Activated naive CD8-positive, alpha-beta T cell treated with anti-CD3 and anti-CD28 coated beads for 36 hours (primary cell): ENCODE results near the gene TMEM72. TPM values are rescaled to one million over a fixed set of nuclear protein-coding genes. Genes with fewer than 3 reads are reported as not detected.

Experiments used
- DNase-seq: peaks from one replicate; pipeline ENCODE4 v3.0.0; 2021
- H3K27ac Mint-ChIP-seq: one replicate; pipeline ENCODE4 v1.8.0; 2022; ENCODE audit warnings: mild to moderate bottlenecking, moderate library complexity, mixed read lengths
- H3K27me3 Mint-ChIP-seq: one replicate; pipeline ENCODE4 v1.8.0; 2022; ENCODE audit warnings: mild to moderate bottlenecking, mixed read lengths
- H3K36me3 Mint-ChIP-seq: one replicate; pipeline ENCODE4 v1.8.0; 2021; ENCODE audit warnings: mild to moderate bottlenecking, mixed read lengths
- H3K4me1 Mint-ChIP-seq: one replicate; pipeline ENCODE4 v1.8.0; 2021; ENCODE audit warnings: mixed read lengths
- H3K4me3 Mint-ChIP-seq: one replicate; pipeline ENCODE4 v1.8.0; 2022; ENCODE audit warnings: mild to moderate bottlenecking, moderate library complexity, mixed read lengths
- H3K9me3 Mint-ChIP-seq: one replicate; pipeline ENCODE4 v1.8.0; 2022; ENCODE audit warnings: mixed read lengths
- total RNA-seq, 2 experiments: library from RNA; stranded (reverse); gene quantifications; one replicate each; pipeline ENCODE4 v1.2.3, GENCODE V29; 2021

Gene TMEM72
- total RNA-seq, 2 experiments from 2014 or later, result not detected

DNA sequence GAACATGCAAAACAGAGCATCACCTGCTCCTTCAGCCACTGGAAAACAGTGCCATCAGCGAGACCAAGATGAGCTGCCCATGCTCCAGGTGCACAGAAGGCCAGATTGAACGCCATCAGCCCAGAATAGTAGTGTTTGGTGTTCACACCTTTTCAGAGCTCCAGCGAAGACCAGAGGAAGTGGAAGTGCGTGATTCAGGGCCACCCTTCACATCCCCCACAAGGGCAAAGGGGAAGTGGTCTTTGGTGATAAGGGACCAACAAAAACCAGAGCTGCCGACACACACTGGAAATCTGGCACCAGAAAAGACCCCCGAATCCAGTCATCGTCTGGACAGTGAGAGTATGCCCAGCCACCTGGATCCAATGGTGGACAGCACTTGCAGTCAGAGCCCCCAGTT, 29.5 kb upstream of the TMEM72 start:
- Mint-ChIP-seq H3K27ac (no peak overlapping the region), H3K36me3 (no peaks in the 10 kb centered on the region), H3K27me3 (peaks cover 10% of the 10 kb centered on the region), H3K4me1 (peaks cover 8% of the 10 kb centered on the region), H3K4me3 (no peak overlapping the region), H3K9me3 (no peaks in the 10 kb centered on the region)
- no peak for DNase-seq

DNA sequence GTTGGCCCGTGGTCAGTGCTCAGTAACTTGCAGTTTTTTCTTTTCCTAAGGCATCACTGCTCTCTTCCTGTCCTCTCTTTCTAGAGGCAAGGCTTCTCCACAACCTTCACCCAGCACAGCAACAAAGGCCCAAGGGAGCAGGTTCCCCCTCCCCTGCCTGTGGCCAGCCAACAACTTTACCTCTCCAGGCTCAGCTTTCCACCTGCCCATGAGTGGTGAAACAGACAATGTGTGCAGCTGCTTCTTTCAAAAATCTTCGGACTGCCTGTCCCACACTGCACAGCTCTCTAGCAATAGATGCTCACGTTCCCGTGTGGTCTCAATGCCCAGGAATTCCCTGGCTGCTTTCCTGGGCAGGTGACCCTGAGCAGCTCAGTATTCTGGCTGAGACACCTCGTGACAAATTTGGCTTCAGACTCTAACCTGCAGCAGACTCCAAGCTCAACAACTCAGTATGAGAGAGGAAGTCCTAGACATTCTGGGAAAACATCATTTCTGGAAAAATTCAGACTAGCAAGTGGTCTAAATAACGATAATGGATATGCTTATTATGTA, 28.9 kb upstream of the TMEM72 start:
- Mint-ChIP-seq H3K4me1 (peaks cover 8% of the 10 kb centered on the region), H3K9me3 (no peaks in the 10 kb centered on the region), H3K4me3 (no peak overlapping the region), H3K36me3 (no peaks in the 10 kb centered on the region), H3K27me3 (peaks cover 10% of the 10 kb centered on the region), H3K27ac (no peak overlapping the region)
- no peak for DNase-seq

DNA sequence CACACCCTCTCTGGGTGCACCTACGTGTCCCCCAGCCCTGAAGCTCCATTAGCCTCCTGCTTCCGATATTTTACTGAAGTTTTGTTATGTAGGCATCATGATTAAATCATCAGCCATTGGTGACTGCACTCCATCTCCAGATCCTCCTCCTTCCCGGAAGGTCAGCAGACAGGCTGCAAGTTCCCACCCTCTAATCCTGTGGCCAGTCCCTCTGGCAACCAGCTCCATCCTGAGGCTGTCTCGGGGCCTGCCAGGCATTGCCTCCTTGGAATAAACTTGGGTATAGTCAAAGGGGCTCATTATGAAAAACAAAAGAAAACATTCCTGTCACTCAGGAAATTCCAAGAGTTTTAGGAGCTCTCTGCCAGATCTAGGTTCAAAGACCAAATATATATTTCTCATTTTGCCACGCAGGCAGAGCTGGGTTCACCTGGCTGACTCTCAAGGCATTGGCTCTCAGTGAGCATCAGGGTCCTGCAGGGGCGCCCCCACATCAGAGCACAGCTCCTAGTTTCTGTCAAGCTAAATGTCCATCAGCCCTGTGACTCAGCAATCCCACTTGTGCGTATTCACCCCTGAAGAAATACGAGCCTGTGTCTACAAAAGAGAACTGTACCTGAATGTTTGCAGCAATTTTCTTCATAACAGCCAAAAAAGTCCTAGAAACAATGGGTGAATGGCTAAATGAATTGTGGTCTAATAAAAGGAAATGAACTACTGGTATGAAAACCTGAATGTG, 27.4 kb upstream of the TMEM72 start:
- Mint-ChIP-seq H3K27ac (no peak overlapping the region), H3K36me3 (no peaks in the 10 kb centered on the region), H3K27me3 (peaks cover 10% of the 10 kb centered on the region), H3K4me3 (no peak overlapping the region), H3K9me3 (no peaks in the 10 kb centered on the region), H3K4me1 (peaks cover 7% of the 10 kb centered on the region)
- DNase-seq, result no peak

DNA sequence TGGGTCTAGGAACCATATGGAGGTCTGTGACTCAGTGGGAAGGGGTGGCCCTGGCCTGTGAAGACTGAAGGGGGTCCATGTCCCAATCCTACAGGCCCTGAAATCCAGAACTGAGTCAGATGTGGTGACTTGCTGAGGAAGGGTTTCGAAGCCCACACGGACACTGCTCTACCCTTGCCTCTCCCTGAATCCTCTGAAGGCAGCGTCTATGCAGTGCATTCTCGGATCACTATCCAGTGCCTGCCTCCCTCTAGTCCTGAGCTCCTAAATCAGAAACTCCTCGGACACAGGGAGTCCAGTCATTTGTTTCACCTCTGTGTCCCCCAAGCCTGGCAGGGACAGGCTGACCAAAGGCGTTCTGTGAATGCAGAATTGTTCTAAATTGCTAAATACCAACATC, 25.4 kb upstream of the TMEM72 start:
- Mint-ChIP-seq H3K4me3 (no peak overlapping the region), H3K9me3 (no peaks in the 10 kb centered on the region), H3K36me3 (no peaks in the 10 kb centered on the region), H3K27me3 (no peaks in the 10 kb centered on the region), H3K4me1 (no peaks in the 10 kb centered on the region), H3K27ac (no peak overlapping the region)
- no peak for DNase-seq

DNA sequence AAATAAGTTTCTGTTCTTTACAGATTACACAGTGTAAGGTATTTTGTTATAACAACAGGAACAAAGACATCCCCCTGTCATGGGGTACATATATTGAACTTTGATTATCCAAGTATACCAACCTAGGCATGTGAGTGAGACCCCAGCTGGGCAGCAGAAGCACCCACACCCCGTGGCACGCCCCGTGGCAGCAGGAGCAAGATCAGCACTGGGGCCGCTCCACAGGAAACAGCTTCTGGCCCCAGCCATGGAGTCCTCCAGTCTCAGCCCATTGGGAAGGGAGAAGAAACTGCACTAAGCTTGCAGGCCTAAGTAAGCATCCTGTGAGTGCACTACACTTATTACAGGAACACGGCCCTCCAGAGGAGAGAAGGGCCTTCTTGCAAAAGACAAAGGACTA, 24.2 kb upstream of the TMEM72 start:
- no peak for DNase-seq
- Mint-ChIP-seq H3K4me1 (no peaks in the 10 kb centered on the region), H3K9me3 (no peaks in the 10 kb centered on the region), H3K27ac (no peak overlapping the region), H3K36me3 (no peaks in the 10 kb centered on the region), H3K27me3 (no peaks in the 10 kb centered on the region), H3K4me3 (no peak overlapping the region)

DNA sequence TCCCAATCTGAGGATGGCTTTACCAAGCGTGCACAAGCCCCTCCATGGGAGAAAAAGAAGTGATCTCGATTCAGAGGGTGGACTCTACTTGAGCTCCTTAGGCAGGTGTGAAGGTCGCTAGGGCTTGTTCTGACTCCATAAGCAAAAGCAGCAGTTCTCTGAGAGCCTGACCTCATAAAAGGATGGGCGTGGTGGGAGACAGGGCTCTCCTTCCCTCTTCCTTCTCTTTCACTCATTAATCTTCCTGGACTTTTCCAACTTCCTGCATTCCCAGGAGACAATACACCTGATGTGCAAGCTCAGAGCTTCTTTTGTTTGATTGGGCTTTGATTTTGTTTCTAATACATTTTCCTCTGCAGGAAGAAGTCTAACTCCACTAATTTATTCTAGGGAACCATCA, 22.3 kb upstream of the TMEM72 start:
- H3K9me3 Mint-ChIP-seq, result no peaks in the 10 kb centered on the region
- DNase-seq, result no peak
- H3K4me3 Mint-ChIP-seq, result no peak overlapping the region
- no peaks in the 10 kb centered on the region for H3K36me3 Mint-ChIP-seq
- no peaks in the 10 kb centered on the region for H3K4me1 Mint-ChIP-seq
- no peak overlapping the region for H3K27ac Mint-ChIP-seq
- H3K27me3 Mint-ChIP-seq, result no peaks in the 10 kb centered on the region

DNA sequence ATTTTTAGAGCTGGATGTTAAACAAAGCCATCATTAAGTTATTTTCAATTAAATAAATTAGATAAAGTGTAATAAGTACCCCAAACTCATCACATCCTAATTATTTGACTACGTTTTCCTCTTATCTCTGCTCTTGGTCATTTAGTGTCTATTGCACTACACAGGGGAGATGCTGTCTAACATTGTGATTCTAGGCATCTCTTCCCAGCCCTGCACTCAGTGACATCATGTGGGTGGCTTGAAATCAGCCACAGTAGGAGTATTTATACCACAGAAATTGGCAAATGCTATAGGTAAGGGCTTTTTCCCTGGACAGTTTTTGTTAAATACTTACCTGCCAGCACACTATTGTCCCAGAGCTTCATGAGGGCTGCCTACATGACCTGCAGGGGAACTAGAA, 21.3 kb upstream of the TMEM72 start:
- Mint-ChIP-seq H3K27me3 (no peaks in the 10 kb centered on the region), H3K4me1 (no peaks in the 10 kb centered on the region), H3K9me3 (no peaks in the 10 kb centered on the region), H3K4me3 (no peak overlapping the region), H3K27ac (no peak overlapping the region), H3K36me3 (no peaks in the 10 kb centered on the region)
- DNase-seq, result no peak

DNA sequence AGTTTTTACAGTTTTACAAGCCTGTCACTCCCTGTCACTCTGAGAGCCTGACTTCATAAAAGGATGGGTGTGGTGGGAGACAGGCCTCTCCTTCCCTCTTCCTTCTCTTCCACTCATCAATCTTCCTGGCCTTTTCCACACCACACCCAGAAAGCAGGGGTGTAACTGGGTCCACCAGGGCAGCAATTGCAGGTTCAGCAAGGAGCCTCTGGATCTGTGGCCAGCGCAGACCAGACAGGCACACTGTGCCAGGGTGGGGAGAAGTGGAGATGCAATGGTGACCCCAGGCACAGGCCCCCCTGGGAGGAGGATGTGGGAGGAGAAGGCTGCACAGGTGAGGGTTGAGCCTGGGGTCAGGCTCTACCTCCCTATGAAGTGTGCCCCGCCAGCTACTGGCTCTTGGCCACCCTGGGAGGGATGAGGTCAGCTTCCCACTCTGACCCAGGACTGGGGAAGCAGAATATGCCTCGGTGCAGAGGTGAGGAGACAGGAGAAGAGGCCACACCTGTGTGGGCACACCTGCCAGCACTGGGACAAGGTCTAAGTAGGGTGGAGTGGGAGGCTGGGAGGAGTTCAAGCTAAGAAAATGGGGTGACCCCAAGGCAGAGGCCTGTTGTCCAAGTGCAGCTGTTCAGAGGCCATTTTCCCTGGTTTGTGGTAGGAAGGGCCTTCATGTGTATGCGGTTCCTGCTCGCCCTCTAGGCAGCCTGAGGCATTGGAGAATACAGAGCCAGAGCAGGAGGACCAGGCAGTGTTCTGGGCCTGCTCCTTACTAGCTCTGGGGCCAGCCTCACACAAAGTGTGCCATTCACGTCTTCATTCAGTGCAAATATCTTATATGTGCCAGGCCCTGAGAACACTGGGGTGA, 20.2 kb upstream of the TMEM72 start:
- Mint-ChIP-seq H3K4me1 (no peaks in the 10 kb centered on the region), H3K36me3 (no peaks in the 10 kb centered on the region), H3K27me3 (no peaks in the 10 kb centered on the region), H3K27ac (no peak overlapping the region), H3K4me3 (no peak overlapping the region), H3K9me3 (no peaks in the 10 kb centered on the region)
- no peak for DNase-seq

DNA sequence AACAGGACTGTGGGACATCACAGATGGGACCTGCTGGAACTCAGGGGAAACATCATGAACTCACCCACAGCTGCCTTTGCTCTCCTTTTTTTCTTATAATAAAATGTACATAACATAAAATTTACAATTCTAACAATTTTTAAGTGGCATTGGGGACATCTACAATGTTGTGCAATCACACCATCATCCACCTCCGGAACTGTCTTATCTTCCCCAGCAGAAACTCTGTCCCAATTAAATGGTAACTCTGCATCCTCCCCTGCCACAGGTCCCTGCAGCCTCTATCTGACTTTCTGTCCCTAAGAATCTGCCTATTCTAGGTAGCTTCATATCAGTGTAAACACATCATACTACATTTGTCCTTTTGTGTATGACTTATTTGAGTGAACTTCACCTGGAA, 19.4 kb upstream of the TMEM72 start:
- DNase-seq, result no peak
- Mint-ChIP-seq H3K27me3 (no peaks in the 10 kb centered on the region), H3K36me3 (no peaks in the 10 kb centered on the region), H3K4me3 (no peak overlapping the region), H3K9me3 (no peaks in the 10 kb centered on the region), H3K4me1 (no peaks in the 10 kb centered on the region), H3K27ac (no peak overlapping the region)

DNA sequence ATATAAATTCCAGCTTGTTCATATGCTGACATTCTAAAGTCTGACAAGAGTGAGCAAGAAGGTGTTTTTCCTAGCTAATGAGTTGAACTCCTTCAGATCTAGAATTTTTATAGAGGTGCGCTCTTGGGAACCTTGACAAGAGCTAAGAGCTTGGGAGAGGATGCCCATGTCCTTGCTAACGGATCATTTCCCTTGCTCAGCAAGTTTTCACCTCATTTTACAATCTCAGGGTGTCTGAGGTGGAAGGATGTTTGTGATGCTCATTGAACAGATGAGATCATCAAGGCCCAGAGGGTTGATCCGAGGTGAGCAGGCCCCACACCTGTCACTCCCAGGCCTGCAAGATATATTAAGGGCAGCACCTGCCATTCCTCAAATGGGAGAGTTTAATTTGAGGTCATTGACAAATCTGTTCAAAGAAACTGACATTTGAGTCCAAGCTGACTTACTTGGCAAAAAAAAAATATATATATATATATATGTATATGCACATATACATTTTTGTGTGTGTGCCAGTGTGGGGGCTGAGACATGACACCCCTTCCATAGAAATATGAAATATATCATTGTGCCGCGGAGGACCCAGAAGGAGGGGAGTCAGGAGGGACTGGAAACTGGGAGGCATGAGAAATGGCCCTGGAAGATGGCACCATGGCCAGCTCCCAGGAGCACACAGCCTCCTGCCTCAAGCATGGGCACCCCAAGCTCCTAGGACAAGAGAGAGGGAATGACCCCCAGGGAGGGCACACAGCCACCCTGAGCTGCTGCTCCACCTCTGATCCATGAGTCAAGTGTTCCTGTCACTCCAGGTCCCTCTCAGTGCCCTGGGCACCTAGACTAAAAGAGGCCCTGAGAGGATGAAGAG, 17.3 kb upstream of the TMEM72 start:
- Mint-ChIP-seq H3K4me1 (no peaks in the 10 kb centered on the region), H3K4me3 (no peak overlapping the region), H3K27ac (no peak overlapping the region)

DNA sequence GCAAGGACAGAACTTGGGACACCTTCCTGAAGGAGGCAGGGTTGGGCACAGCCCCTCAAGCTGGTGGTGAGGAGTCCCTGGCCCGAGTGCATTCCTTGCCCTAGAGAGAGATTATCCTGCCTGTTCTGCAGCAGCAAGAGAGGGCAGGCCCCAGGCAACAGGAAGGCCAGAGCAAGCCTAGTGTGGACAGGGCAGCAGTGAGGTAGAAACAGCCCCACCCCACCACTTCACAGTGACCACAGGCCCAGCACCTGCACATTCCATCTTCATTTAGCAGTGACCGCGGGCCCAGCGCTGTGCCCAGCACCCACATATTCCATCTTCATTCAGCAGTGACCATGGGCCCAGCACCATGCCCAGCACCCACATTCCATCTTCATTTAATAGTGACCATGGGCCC, 16.4 kb upstream of the TMEM72 start:
- DNase-seq, result no peak
- Mint-ChIP-seq H3K36me3 (no peaks in the 10 kb centered on the region), H3K27ac (no peak overlapping the region), H3K4me1 (no peaks in the 10 kb centered on the region), H3K27me3 (no peaks in the 10 kb centered on the region), H3K4me3 (no peak overlapping the region), H3K9me3 (no peaks in the 10 kb centered on the region)

More for the DNA sequence above, 17.3 kb upstream of the TMEM72 start:
- no peaks in the 10 kb centered on the region for H3K36me3 Mint-ChIP-seq
- no peaks in the 10 kb centered on the region for H3K9me3 Mint-ChIP-seq
- DNase-seq, result no peak
- H3K27me3 Mint-ChIP-seq, result no peaks in the 10 kb centered on the region

DNA sequence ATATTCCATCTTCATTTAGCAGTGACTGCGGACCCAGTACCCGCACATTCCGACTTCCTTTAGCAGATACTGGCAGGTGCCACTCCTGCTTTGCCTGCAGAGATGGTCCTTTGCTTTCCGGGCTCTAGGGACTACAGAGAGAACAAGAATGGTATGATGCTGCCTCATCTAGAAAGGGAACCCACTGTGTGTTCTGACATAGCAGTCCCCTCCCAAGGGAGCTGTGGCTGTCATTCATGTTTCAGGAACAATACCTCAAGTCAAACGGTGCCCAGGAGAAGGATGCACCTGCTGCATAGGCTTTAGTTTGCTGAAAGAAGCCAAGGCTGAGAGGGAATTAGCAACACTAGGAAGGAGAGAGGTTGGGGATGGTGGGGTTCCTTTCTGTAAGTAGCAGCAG, 15.9 kb upstream of the TMEM72 start:
- H3K4me1 Mint-ChIP-seq, result no peaks in the 10 kb centered on the region

DNA sequence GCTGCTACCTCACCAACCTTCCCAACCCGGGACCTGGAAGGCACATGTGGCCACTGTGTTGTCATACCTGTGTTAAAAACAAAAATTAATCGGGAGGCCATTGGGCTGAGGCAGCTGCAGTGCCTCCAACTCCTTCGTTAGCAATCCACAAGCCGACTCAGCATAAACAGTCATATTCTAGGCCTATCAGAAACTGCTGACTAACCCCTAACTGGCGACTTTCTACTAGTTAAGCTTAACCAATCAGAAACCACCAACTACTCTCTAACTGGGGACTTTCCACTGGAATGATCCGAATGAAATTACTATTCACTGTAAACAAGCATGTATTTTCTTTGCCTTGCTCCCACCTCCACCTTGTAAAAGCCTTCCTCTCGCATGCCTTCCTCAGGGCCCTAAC, 14.1 kb upstream of the TMEM72 start:
- Mint-ChIP-seq H3K27ac (no peak overlapping the region), H3K4me1 (no peaks in the 10 kb centered on the region), H3K9me3 (no peaks in the 10 kb centered on the region), H3K36me3 (no peaks in the 10 kb centered on the region), H3K4me3 (no peak overlapping the region), H3K27me3 (no peaks in the 10 kb centered on the region)
- no peak for DNase-seq

More for the DNA sequence above, 15.9 kb upstream of the TMEM72 start:
- Mint-ChIP-seq H3K9me3 (no peaks in the 10 kb centered on the region), H3K27me3 (no peaks in the 10 kb centered on the region), H3K36me3 (no peaks in the 10 kb centered on the region), H3K4me3 (no peak overlapping the region), H3K27ac (no peak overlapping the region)
- DNase-seq, result no peak

DNA sequence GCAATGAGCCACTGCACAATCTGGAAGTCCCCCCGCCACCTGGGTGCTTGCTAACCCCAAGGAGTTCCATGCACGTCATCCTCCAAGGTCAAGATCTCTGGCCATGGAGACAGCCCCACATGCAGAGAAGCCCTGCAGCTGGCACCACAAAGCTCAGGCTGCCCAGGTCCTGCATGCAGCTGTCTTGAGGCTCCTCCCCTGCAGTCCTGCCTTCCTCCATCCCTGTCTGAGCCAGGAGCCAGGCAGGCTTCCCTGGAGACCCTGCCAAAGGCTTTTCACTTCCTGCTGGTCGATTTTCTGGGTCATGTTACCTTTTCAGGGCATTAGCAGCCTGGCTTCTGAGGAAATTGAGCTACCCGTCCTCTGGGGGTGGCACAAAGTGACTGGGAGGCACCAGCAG, 12.5 kb upstream of the TMEM72 start:
- Mint-ChIP-seq H3K4me3 (no peak overlapping the region), H3K27me3 (no peaks in the 10 kb centered on the region), H3K4me1 (no peaks in the 10 kb centered on the region), H3K36me3 (no peaks in the 10 kb centered on the region), H3K27ac (no peak overlapping the region), H3K9me3 (no peaks in the 10 kb centered on the region)
- DNase-seq, result no peak
